Superior temporal gyrus (tissue), 1 donor: ENCODE measurements around the gene PIM3.
"Not testable (repeated sequence)": the region's sequence is repeated elsewhere in the genome, so short reads cannot be mapped to it uniquely, and the experiment has no call there.

Source experiments
- DNase-seq: peaks from one replicate; pipeline ENCODE4 v3.0.0-alpha.2; 2016; ENCODE audit errors: extremely low spot score

Gene PIM3

DNA sequence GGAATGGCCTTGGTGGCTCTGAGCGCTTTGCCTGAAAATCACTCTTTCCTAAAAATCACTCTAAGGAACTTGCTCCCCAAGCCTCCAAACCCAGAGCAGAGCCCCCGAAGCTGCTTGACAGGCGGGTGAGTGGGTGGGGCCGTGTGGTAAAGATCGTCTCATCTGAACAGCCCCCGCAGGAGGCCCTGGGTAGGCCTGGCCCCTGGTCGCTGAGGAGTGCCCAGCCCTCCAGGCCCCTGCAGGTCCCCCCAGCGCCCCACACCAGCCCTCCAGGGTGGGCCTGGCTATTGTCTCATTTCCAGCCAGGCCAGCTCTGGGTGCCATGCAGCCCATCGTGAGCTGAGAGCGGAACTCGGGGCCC lies 17.2 kb upstream of the PIM3 start:
- no peak for DNase-seq

DNA sequence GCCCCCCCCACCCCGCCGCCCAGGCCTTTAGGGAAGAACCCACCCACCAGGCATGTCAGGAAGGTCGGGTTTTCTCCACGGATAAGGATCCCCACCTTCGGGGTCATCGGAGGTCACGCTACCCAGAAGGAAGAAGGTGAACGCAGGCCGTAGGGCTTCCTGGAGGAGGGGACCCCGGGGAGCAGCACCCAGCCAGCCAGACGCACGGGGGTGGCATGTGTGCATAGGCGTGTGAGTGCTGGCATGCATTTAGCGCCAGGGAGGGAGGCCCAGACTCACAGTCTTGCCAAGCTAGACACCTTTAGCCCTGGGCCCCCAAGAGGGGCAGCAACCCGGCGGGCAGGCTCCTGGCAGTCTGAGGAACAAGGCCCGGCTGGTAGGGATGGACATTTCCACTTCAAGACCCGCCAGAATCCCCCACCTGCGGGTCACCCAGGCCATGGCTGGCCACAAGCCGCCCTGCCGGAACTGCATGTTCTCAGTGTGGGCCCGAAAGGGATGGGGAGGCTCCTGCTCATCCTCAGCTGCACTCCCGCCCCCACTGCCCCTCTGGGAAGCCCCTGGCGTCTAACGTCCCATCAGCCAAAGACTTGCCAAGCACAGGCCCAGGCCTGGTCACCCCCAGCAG lies 16.7 kb upstream of the PIM3 start:
- DNase-seq = no peak

GRCh38 chr22:49944399-49944891 lies 16.1 kb upstream of the PIM3 start:
- DNase-seq = no peak

DNA sequence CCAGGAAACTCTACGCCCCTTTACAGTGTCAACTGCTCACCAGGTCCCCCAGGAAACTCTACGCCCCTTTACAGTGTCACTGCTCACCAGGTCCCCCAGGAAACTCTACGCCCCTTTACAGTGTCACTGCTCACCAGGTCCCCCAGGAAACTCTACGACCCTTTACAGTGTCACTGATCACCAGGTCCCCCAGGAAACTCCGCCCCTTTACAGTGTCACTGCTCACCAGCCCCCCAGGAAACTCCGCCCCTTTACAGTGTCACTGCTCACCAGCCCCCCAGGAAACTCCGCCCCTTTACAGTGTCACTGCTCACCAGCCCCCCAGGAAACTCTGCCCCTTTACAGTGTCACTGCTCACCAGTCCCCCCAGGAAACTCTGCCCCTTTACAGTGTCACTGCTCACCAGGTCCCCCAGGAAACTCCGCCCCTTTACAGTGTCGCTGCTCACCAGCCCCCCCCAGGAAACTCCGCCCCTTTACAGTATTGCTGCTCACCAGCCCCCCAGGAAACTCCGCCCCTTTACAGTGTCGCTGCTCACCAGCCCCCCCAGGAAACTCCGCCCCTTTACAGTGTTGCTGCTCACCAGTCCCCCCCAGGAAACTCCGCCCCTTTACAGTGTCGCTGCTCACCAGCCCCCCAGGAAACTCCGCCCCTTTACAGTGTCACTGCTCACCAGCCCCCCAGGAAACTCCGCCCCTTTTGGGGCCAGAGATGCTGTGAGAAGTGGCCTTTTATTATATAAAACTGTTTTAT lies 15.4 kb upstream of the PIM3 start:
- not testable (repeated sequence) for DNase-seq

DNA sequence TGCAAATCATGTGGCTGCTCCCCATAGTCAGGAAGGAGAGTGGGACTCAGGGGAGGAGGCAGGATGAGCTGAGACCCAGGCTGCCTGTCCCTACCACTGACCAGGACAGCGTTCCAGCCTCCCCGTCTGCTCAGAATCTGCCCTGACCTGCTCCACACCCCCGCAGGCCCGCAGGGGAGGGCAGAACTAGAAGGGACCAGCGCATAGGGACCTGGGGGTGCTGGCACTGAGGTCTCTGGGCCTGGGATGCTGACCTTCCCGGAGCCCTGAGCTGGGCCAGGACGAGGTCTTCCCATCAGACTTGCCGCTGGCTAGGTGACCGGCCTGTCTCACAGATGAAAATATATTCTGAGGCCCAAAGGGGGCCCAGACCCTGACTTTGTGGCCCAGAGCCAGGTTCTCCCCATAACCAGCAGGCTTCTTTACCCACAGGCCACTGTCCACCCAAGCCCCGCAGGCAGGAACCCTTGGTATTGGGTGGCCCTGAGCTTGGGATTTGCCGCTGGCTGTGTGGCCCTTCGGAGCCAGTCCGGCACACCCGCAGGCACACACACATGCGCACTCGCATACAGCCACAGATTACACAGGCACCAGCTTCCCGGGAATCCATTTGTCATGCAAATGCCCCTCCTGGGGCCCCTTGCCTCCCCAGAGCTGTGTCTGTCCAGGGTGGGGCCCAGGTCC lies 13.8 kb upstream of the PIM3 start:
- DNase-seq = no peak

DNA sequence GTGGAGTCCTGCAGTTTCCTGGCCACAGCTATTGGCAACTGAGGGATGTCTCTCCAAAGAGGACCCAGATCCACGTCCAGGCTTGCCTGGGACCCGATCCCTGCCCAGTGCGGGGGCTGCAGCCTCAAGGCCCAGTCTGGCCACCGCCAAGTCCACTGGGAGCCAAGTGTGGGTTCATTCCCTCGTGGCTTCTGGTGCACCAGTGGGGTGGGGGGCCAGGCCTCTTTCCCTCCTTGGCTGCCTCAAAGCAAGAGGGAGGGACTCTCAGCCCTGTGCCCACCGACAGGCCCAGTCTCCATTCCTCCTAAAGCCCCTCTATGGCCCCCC lies 13.3 kb upstream of the PIM3 start:
- no peak for DNase-seq

GRCh38 chr22:49948116-49948957 lies 12.2 kb upstream of the PIM3 start:
- no peak for DNase-seq

- no peak for DNase-seq
Observed at GRCh38 chr22:49948958-49949913, 11.3 kb upstream of the PIM3 start.

GRCh38 chr22:49949914-49950292 lies 10.7 kb upstream of the PIM3 start:
- DNase-seq = no peak

DNA sequence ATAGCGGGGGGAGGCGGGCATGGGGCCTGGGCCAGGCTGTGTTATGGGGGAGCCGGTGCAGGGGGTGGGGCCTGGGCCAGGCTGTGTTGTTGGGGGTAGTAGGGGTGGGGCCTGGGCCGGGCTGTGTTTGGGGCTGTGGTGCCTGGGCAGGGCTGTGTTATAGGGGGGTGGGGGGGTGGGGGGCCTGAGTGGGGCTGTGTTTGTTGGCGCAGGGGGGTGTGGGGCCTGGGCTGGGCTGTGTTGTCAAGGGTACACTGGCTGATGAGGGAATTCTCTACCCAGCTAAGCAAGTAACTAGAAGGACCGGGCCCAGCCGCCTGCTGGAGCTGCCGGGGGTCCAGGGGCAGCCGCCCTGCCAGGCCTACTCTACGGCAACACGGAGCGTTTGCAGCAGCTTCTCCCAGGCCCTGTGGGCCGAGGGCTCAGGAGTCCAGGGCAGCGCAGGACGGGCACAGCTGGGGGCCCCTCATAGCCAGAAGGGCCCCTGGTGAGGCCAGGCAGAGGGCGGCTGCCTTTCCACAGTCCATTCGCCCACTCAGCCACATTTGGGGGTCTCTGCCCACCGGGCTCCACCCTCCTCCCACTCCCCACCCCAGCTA lies 10.1 kb upstream of the PIM3 start:
- DNase-seq = no peak

DNA sequence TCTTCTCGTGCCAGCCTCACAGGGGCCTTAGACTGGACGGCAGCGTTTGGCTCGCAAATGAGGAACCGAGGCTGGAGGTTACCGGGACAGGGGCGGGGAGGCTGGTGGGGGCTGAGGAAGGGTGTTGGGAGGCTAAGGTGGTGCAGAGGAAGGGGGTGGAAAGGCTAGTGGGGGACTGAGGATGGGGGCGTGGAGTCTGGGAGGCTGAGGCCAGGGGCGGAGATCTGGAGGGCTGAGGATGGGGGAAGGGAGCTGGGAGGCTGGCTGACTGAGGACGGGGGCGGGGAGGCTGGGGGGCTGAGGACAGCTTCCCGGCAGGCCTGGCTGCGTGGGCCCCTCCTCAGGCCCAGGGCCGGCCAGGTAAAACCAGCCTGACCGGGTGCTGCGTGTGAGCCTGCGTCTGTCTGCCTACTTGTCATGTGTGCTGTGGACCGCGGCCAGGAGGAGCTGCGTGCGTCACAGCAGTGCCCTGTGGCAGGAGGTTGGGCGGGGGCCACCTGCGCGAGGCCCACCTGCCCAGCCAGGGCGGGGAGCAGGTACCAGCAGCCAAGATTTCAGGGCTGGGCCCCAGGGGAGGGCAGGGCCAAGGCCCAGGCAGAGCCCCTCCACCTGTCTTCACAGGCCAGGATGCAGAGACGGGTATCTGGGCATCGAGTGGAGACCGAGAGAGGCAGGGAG lies 9.4 kb upstream of the PIM3 start:
- no peak for DNase-seq

GRCh38 chr22:49951678-49951985 lies 8.9 kb upstream of the PIM3 start:
- no peak for DNase-seq

GRCh38 chr22:49951986-49952896 lies 8.3 kb upstream of the PIM3 start:
- DNase-seq = no peak

GRCh38 chr22:49953027-49953679 lies 7.4 kb upstream of the PIM3 start:
- DNase-seq = no peak

DNA sequence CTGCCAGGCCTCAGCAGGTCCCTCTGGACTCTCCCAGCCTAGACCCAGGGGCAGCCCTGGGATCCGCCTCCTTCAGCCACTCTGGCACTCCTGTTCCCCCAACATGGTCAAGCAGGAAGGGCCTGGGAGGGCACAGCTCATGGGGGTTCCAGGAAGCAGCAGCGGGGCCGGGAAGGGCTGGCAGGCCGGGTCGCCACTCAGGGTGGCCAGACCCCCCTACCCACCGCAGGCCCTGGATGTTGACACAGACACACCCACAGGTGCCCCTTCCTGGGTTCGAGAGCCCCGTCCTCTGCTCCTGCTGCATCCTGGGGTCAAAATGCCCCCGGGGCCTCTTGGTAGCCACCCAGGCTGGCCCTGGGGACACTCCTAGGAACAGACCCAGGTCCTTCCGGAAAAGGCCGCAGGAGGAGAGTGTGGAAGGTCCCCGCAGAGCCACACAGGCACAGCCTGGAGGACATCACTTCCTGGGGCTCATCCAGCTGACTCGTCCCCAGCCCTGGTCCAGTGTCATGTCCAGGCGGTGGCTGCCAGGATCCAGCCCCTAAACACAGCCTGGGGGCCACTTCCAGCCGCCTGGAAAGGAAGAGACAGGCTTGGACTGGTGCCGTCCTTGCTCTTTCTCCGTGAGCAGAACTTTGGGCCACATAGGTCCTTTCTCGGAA lies 6.8 kb upstream of the PIM3 start:
- DNase-seq = no peak

GRCh38 chr22:49954354-49954753 lies 6.2 kb upstream of the PIM3 start:
- DNase-seq = no peak

- no peak for DNase-seq
Observed at GRCh38 chr22:49954991-49955580, 5.5 kb upstream of the PIM3 start.
